ENCODE data around the gene MAN2A2. TPM values are rescaled to one million over a fixed set of nuclear protein-coding genes. Genes with fewer than 3 reads are reported as not detected.

The MAN2A2 gene
- total RNA-seq, 1 donor from 2014 or later, result 60.2 TPM

- H3K4me3 Mint-ChIP-seq, result peak within 1 kb of the TSS; percentile 58
- H3K27me3 Mint-ChIP-seq, result no peaks in the 10 kb centered on the region
- peak; percentile 68 for DNase-seq (ENCODE audit: extremely low spot score, unreplicated experiment)
- no peak within 1 kb of the TSS for H3K27ac Mint-ChIP-seq
- H3K36me3 Mint-ChIP-seq, result no peaks in the 10 kb centered on the region
- no peaks in the 10 kb centered on the region for H3K9me3 Mint-ChIP-seq
- peaks cover 6% of the 10 kb centered on the region for H3K4me1 Mint-ChIP-seq (ENCODE audit: unreplicated experiment)
- TF ChIP-seq, protein P1, sequence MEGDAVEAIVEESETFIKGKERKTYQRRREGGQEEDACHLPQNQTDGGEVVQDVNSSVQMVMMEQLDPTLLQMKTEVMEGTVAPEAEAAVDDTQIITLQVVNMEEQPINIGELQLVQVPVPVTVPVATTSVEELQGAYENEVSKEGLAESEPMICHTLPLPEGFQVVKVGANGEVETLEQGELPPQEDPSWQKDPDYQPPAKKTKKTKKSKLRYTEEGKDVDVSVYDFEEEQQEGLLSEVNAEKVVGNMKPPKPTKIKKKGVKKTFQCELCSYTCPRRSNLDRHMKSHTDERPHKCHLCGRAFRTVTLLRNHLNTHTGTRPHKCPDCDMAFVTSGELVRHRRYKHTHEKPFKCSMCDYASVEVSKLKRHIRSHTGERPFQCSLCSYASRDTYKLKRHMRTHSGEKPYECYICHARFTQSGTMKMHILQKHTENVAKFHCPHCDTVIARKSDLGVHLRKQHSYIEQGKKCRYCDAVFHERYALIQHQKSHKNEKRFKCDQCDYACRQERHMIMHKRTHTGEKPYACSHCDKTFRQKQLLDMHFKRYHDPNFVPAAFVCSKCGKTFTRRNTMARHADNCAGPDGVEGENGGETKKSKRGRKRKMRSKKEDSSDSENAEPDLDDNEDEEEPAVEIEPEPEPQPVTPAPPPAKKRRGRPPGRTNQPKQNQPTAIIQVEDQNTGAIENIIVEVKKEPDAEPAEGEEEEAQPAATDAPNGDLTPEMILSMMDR (conservative IDR thresholded peaks at IDR 0.05), result no peak
Measured at GRCh38 chr15:90883976-90884718, 19.0 kb upstream of the MAN2A2 start, which contains the start of gene FES. Gene FES (plus strand): TSS chr15:90884504. CDS start chr15:90885046, 542 bp downstream.

- DNase-seq (ENCODE audit: extremely low spot score, unreplicated experiment), result no peak
- Mint-ChIP-seq H3K36me3 (no peaks in the 10 kb centered on the region), H3K27ac (no peak overlapping the region), H3K27me3 (no peaks in the 10 kb centered on the region), H3K4me3 (peak overlapping the region; percentile 58), H3K4me1 (ENCODE audit: unreplicated experiment) (peaks cover 6% of the 10 kb centered on the region), H3K9me3 (no peaks in the 10 kb centered on the region)
- TF ChIP-seq, protein P1 (conservative IDR thresholded peaks at IDR 0.05), result no peak
Measured at GRCh38 chr15:90884719-90885431, 18.2 kb upstream of the MAN2A2 start.

- TF ChIP-seq, protein P1 (conservative IDR thresholded peaks at IDR 0.05), result peak; percentile 99
- Mint-ChIP-seq H3K4me1 (ENCODE audit: unreplicated experiment) (peaks cover 6% of the 10 kb centered on the region), H3K27ac (peak overlapping the region; percentile 60), H3K36me3 (no peaks in the 10 kb centered on the region), H3K9me3 (no peaks in the 10 kb centered on the region), H3K4me3 (peak overlapping the region; percentile 58), H3K27me3 (no peaks in the 10 kb centered on the region)
- DNase-seq (ENCODE audit: extremely low spot score, unreplicated experiment), result no peak
Measured at GRCh38 chr15:90885432-90886290, 17.4 kb upstream of the MAN2A2 start.

DNA sequence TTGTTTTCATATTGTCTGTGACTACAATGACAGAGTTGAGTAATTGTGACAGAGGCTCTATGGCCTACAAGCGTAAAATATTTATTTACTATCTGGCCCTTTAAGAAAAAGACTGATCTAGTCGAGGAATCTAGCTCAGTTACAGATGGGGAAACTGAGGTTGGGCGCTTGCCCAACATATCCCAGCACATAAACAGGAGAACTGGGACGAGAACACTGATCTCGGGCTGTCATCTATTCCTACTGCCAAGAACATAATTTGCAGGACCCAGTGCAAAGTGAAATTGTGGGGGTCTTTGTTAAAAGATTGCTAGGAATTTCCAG is 16.8 kb upstream of the MAN2A2 start:
- Mint-ChIP-seq H3K27me3 (no peaks in the 10 kb centered on the region), H3K27ac (peak overlapping the region; percentile 60), H3K4me1 (ENCODE audit: unreplicated experiment) (peaks cover 6% of the 10 kb centered on the region), H3K4me3 (no peak overlapping the region), H3K36me3 (no peaks in the 10 kb centered on the region), H3K9me3 (no peaks in the 10 kb centered on the region)
- no peak for DNase-seq (ENCODE audit: extremely low spot score, unreplicated experiment)
- TF ChIP-seq, protein P1 (conservative IDR thresholded peaks at IDR 0.05), result peak; percentile 14

GRCh38 chr15:90887037-90887481 is 16.0 kb upstream of the MAN2A2 start:
- DNase-seq (ENCODE audit: extremely low spot score, unreplicated experiment), result no peak
- peaks cover 6% of the 10 kb centered on the region for H3K4me1 Mint-ChIP-seq (ENCODE audit: unreplicated experiment)
- H3K9me3 Mint-ChIP-seq, result no peaks in the 10 kb centered on the region
- no peak overlapping the region for H3K27ac Mint-ChIP-seq
- no peaks in the 10 kb centered on the region for H3K36me3 Mint-ChIP-seq
- TF ChIP-seq, protein P1 (conservative IDR thresholded peaks at IDR 0.05), result no peak
- H3K27me3 Mint-ChIP-seq, result no peaks in the 10 kb centered on the region
- no peak overlapping the region for H3K4me3 Mint-ChIP-seq

Data from type B pancreatic cell (in vitro differentiated cells).